Common myeloid progenitor, CD34-positive (primary cell): ENCODE data around the gene SPRR4.
"Not testable (repeated sequence)": the region's sequence is repeated elsewhere in the genome, so short reads cannot be mapped to it uniquely, and the experiment has no call there.

Source experiments
- CTCF ChIA-PET: fragments of 350-600 bp; sonication (Branson Sonifier 250); formaldehyde crosslinking; loops from one replicate; lab custom pipeline; 2021; ENCODE audit warnings: antibody characterized with exemption; lab: Charles Lee
- POLR2A ChIA-PET: fragments of 350-600 bp; sonication (Branson Sonifier 250); formaldehyde crosslinking; loops from one replicate; lab custom pipeline; 2021; ENCODE audit warnings: antibody characterized with exemption; lab: Charles Lee
- DNase-seq, 3 donors: peaks; one replicate each; pipeline versions ENCODE4 v3.0.0 to v3.0.0-alpha.2; 2013
- H3K27ac ChIP-seq, 2 experiments: 1 replicate in 1 of 2; 2 replicates in 1 of 2; pipeline ENCODE4 v1.7.0; 2013; ENCODE audit warnings: inconsistent platforms in 2 of 2, low read length in 2 of 2, mild to moderate bottlenecking in 2 of 2, low read depth in 1 of 2, moderate library complexity in 1 of 2; ENCODE audit not compliant: severe bottlenecking in 2 of 2, insufficient read depth in 1 of 2, poor library complexity in 1 of 2
- H3K27me3 ChIP-seq, 5 experiments: replicated peaks in 2 of 5; 1 replicate in 3 of 5; 2 replicates in 2 of 5; pipeline versions ENCODE4 v1.6.1 to v1.7.0; 2013; ENCODE audit warnings: low read length in 4 of 5, mild to moderate bottlenecking in 2 of 5, moderate library complexity in 2 of 5, inconsistent platforms in 1 of 5; ENCODE audit not compliant: insufficient read depth in 5 of 5, control insufficient read depth in 4 of 5
- H3K36me3 ChIP-seq, 4 experiments: 1 replicate in 2 of 4; 2 replicates in 2 of 4; pipeline versions ENCODE4 v1.6.1 to v1.7.0; 2013; ENCODE audit warnings: low read length in 3 of 4, control low read depth in 1 of 4, mild to moderate bottlenecking in 1 of 4; ENCODE audit not compliant: control insufficient read depth in 4 of 4, insufficient read depth in 4 of 4
- H3K4me1 ChIP-seq, 4 experiments: 1 replicate in 3 of 4; 2 replicates in 1 of 4; pipeline versions ENCODE4 v1.6.1 to v1.7.1; 2013; ENCODE audit warnings: low read length in 3 of 4, mild to moderate bottlenecking in 3 of 4, control low read depth in 1 of 4, inconsistent platforms in 1 of 4, moderate library complexity in 1 of 4; ENCODE audit not compliant: control insufficient read depth in 4 of 4, insufficient read depth in 4 of 4; ENCODE audit errors: control extremely low read depth in 1 of 4
- H3K4me3 ChIP-seq, 7 experiments: 1 replicate in 4 of 7; 2 replicates in 3 of 7; pipeline versions ENCODE4 v1.5.1 to v1.7.0; 2013; ENCODE audit warnings: mild to moderate bottlenecking in 7 of 7, low read length in 6 of 7, moderate library complexity in 6 of 7, inconsistent platforms in 2 of 7, low read depth in 2 of 7, control low read depth in 1 of 7; ENCODE audit not compliant: insufficient read depth in 4 of 7, control insufficient read depth in 1 of 7; ENCODE audit errors: extremely low read depth in 1 of 7
- H3K9me3 ChIP-seq, 5 experiments: 1 replicate in 4 of 5; 2 replicates in 1 of 5; pipeline versions ENCODE4 v1.6.1 to v1.7.1; 2013; ENCODE audit warnings: low read length in 4 of 5, mild to moderate bottlenecking in 2 of 5, inconsistent platforms in 1 of 5, low read depth in 1 of 5, moderate library complexity in 1 of 5; ENCODE audit not compliant: control insufficient read depth in 4 of 5, insufficient read depth in 2 of 5; ENCODE audit errors: control extremely low read depth in 1 of 5
- WGBS: methylation state at CpG from one replicate; pipeline ENCODE4 v1.1.5; 2013; ENCODE audit not compliant: insufficient coverage; 5-methylcytosine and 5-hydroxymethylcytosine counted together

Gene SPRR4

DNA sequence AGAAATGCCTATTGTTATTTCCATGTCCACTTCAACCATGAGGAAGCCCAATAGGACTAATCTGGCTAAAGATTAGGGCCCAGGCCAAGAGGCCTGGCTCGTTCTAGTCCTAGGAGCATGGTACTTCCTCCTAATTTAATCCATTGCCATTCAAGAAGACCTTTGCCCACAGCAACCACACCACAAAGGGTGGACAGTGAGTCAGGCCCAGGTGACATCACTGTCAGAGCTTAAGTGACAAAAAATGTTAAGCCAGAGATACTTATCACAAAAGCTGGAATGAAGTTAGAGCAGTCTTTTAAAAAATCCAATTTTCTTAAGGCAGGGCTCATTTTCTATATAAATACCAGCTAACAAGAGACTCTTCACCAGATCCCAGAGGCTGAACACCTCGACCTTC is 30.9 kb downstream of the SPRR4 start, which contains the start of gene SPRR3:
Gene SPRR3 (plus strand): TSS at position 368 of the 400 bp plus-strand sequence. CDS start 1,272 bp downstream, outside the sequence.
- Histone ChIP-seq H3K27me3 (peaks cover 0 to 6% (median 3%) of the 10 kb centered on the region in 5 experiments), H3K27ac (no peak within 1 kb of the TSS), H3K4me1 (no peaks in the 10 kb centered on the region), H3K36me3 (no peaks in the 10 kb centered on the region), H3K4me3 (no peak within 1 kb of the TSS), H3K9me3 (no peaks in the 10 kb centered on the region)
- 100% methylated on average over 2 of the region's 2 CpGs for WGBS
- no peak for DNase-seq
- CTCF ChIA-PET: interaction anchor here (0.7 kb wide), 1 partner anchor 10 kb away, joined by 3 read pairs; no protein-coding TSS in a partner anchor
- POLR2A ChIA-PET: no interaction called here

GRCh38 chr1:153011235-153011758 is 40.8 kb downstream of the SPRR4 start:
- H3K9me3 ChIP-seq, DNase-seq, H3K4me1 ChIP-seq, POLR2A ChIA-PET, CTCF ChIA-PET, H3K27me3 ChIP-seq, H3K4me3 ChIP-seq, H3K36me3 ChIP-seq, H3K27ac ChIP-seq: not testable (repeated sequence)
- 87% methylated on average over 7 of the region's 8 CpGs for WGBS

- H3K27ac ChIP-seq, H3K4me3 ChIP-seq, H3K36me3 ChIP-seq, H3K9me3 ChIP-seq, H3K4me1 ChIP-seq, H3K27me3 ChIP-seq, POLR2A ChIA-PET, DNase-seq: not testable (repeated sequence)
- CTCF ChIA-PET: interaction anchor here (1.3 kb wide), 1 partner anchor 11 kb away, joined by 3 read pairs; no protein-coding TSS in a partner anchor
- WGBS: 49% methylated on average over 2 of the region's 2 CpGs
Observed at GRCh38 chr1:153021829-153022228, 51.4 kb downstream of the SPRR4 start.
